ENCODE data around the gene SLITRK1.
A peak's percentile ranks its signal among the peaks of the same experiment; 100 is the strongest.

The SLITRK1 gene

GRCh38 chr13:83881917-83882605, at the start of gene SLITRK1:
Gene SLITRK1, minus strand, starts transcription at chr13:83882474. Its CDS starts 967 bp downstream, at chr13:83881507.
- H3K9me3 ChIP-seq (ENCODE audit: control insufficient read depth, insufficient read depth, low read depth, low read length) = no peaks in the 10 kb centered on the region
- H3K36me3 ChIP-seq (ENCODE audit: control insufficient read depth, insufficient read depth, low read length) = no peaks in the 10 kb centered on the region
- H3K9ac ChIP-seq (ENCODE audit: low read length) = no peak within 1 kb of the TSS
- H3K4me3 ChIP-seq (ENCODE audit: low read depth, low read length) = peak within 1 kb of the TSS; percentile 60
- no peak within 1 kb of the TSS for H3K27ac ChIP-seq (ENCODE audit: low read depth, low read length)
- peaks cover 81% of the 10 kb centered on the region for H3K27me3 ChIP-seq (ENCODE audit: control insufficient read depth, insufficient read depth, low read length)
- peaks cover 27% of the 10 kb centered on the region; the same call in 1 of the 2 replicates for H3K4me1 ChIP-seq (ENCODE audit: control insufficient read depth, insufficient read depth, low read length)

- Histone ChIP-seq H3K4me3 (ENCODE audit: low read depth, low read length) (no peak overlapping the region), H3K9ac (ENCODE audit: low read length) (no peak overlapping the region), H3K36me3 (ENCODE audit: control insufficient read depth, insufficient read depth, low read length) (no peaks in the 10 kb centered on the region), H3K9me3 (ENCODE audit: control insufficient read depth, insufficient read depth, low read depth, low read length) (no peaks in the 10 kb centered on the region), H3K27ac (ENCODE audit: low read depth, low read length) (no peak overlapping the region), H3K4me1 (ENCODE audit: control insufficient read depth, insufficient read depth, low read length) (no peaks in the 10 kb centered on the region), H3K27me3 (ENCODE audit: control insufficient read depth, insufficient read depth, low read length) (no peaks in the 10 kb centered on the region)
Observed at GRCh38 chr13:83929157-83929556, 46.9 kb upstream of the SLITRK1 start.

GRCh38 chr13:83919775-83920174, 37.5 kb upstream of the SLITRK1 start:
- no peak overlapping the region for H3K4me3 ChIP-seq (ENCODE audit: low read depth, low read length)
- no peaks in the 10 kb centered on the region for H3K9me3 ChIP-seq (ENCODE audit: control insufficient read depth, insufficient read depth, low read depth, low read length)
- no peaks in the 10 kb centered on the region for H3K27me3 ChIP-seq (ENCODE audit: control insufficient read depth, insufficient read depth, low read length)
- no peak overlapping the region for H3K9ac ChIP-seq (ENCODE audit: low read length)
- H3K4me1 ChIP-seq (ENCODE audit: control insufficient read depth, insufficient read depth, low read length) = no peaks in the 10 kb centered on the region
- H3K27ac ChIP-seq (ENCODE audit: low read depth, low read length) = no peak overlapping the region
- H3K36me3 ChIP-seq (ENCODE audit: control insufficient read depth, insufficient read depth, low read length) = no peaks in the 10 kb centered on the region

GRCh38 chr13:83914368-83914767, 32.1 kb upstream of the SLITRK1 start:
- Histone ChIP-seq H3K9ac (ENCODE audit: low read length) (no peak overlapping the region), H3K36me3 (ENCODE audit: control insufficient read depth, insufficient read depth, low read length) (no peaks in the 10 kb centered on the region), H3K27me3 (ENCODE audit: control insufficient read depth, insufficient read depth, low read length) (no peaks in the 10 kb centered on the region), H3K27ac (ENCODE audit: low read depth, low read length) (no peak overlapping the region), H3K9me3 (ENCODE audit: control insufficient read depth, insufficient read depth, low read depth, low read length) (no peaks in the 10 kb centered on the region), H3K4me3 (ENCODE audit: low read depth, low read length) (no peak overlapping the region), H3K4me1 (ENCODE audit: control insufficient read depth, insufficient read depth, low read length) (no peaks in the 10 kb centered on the region)

GRCh38 chr13:83907196-83907989, 25.1 kb upstream of the SLITRK1 start:
- Histone ChIP-seq H3K4me3 (ENCODE audit: low read depth, low read length) (no peak overlapping the region), H3K27ac (ENCODE audit: low read depth, low read length) (no peak overlapping the region), H3K9me3 (ENCODE audit: control insufficient read depth, insufficient read depth, low read depth, low read length) (no peaks in the 10 kb centered on the region), H3K9ac (ENCODE audit: low read length) (no peak overlapping the region), H3K27me3 (ENCODE audit: control insufficient read depth, insufficient read depth, low read length) (no peaks in the 10 kb centered on the region), H3K36me3 (ENCODE audit: control insufficient read depth, insufficient read depth, low read length) (no peaks in the 10 kb centered on the region), H3K4me1 (ENCODE audit: control insufficient read depth, insufficient read depth, low read length) (no peaks in the 10 kb centered on the region)

GRCh38 chr13:83906240-83906820, 24.1 kb upstream of the SLITRK1 start:
- Histone ChIP-seq H3K36me3 (ENCODE audit: control insufficient read depth, insufficient read depth, low read length) (no peaks in the 10 kb centered on the region), H3K9me3 (ENCODE audit: control insufficient read depth, insufficient read depth, low read depth, low read length) (no peaks in the 10 kb centered on the region), H3K27me3 (ENCODE audit: control insufficient read depth, insufficient read depth, low read length) (no peaks in the 10 kb centered on the region), H3K4me1 (ENCODE audit: control insufficient read depth, insufficient read depth, low read length) (no peaks in the 10 kb centered on the region), H3K4me3 (ENCODE audit: low read depth, low read length) (no peak overlapping the region), H3K27ac (ENCODE audit: low read depth, low read length) (no peak overlapping the region), H3K9ac (ENCODE audit: low read length) (no peak overlapping the region)

GRCh38 chr13:83905641-83906040, 23.4 kb upstream of the SLITRK1 start:
- H3K4me3 ChIP-seq (ENCODE audit: low read depth, low read length) = no peak overlapping the region
- H3K4me1 ChIP-seq (ENCODE audit: control insufficient read depth, insufficient read depth, low read length) = no peaks in the 10 kb centered on the region
- no peaks in the 10 kb centered on the region for H3K9me3 ChIP-seq (ENCODE audit: control insufficient read depth, insufficient read depth, low read depth, low read length)
- no peaks in the 10 kb centered on the region for H3K36me3 ChIP-seq (ENCODE audit: control insufficient read depth, insufficient read depth, low read length)
- H3K27me3 ChIP-seq (ENCODE audit: control insufficient read depth, insufficient read depth, low read length) = no peaks in the 10 kb centered on the region
- H3K27ac ChIP-seq (ENCODE audit: low read depth, low read length) = no peak overlapping the region
- no peak overlapping the region for H3K9ac ChIP-seq (ENCODE audit: low read length)

- H3K4me3 ChIP-seq (ENCODE audit: low read depth, low read length) = no peak overlapping the region
- no peak overlapping the region for H3K27ac ChIP-seq (ENCODE audit: low read depth, low read length)
- no peaks in the 10 kb centered on the region for H3K36me3 ChIP-seq (ENCODE audit: control insufficient read depth, insufficient read depth, low read length)
- H3K27me3 ChIP-seq (ENCODE audit: control insufficient read depth, insufficient read depth, low read length) = no peaks in the 10 kb centered on the region
- H3K9me3 ChIP-seq (ENCODE audit: control insufficient read depth, insufficient read depth, low read depth, low read length) = peaks cover 7% of the 10 kb centered on the region
- H3K9ac ChIP-seq (ENCODE audit: low read length) = no peak overlapping the region
- H3K4me1 ChIP-seq (ENCODE audit: control insufficient read depth, insufficient read depth, low read length) = no peaks in the 10 kb centered on the region; the same call in 1 of the 2 replicates
Observed at GRCh38 chr13:83895994-83896580, 13.8 kb upstream of the SLITRK1 start.

- no peaks in the 10 kb centered on the region; the same call in 1 of the 2 replicates for H3K4me1 ChIP-seq (ENCODE audit: control insufficient read depth, insufficient read depth, low read length)
- no peak overlapping the region for H3K27ac ChIP-seq (ENCODE audit: low read depth, low read length)
- no peak overlapping the region for H3K4me3 ChIP-seq (ENCODE audit: low read depth, low read length)
- H3K27me3 ChIP-seq (ENCODE audit: control insufficient read depth, insufficient read depth, low read length) = no peaks in the 10 kb centered on the region
- no peaks in the 10 kb centered on the region for H3K9me3 ChIP-seq (ENCODE audit: control insufficient read depth, insufficient read depth, low read depth, low read length)
- no peak overlapping the region for H3K9ac ChIP-seq (ENCODE audit: low read length)
- no peaks in the 10 kb centered on the region for H3K36me3 ChIP-seq (ENCODE audit: control insufficient read depth, insufficient read depth, low read length)
Observed at GRCh38 chr13:83890358-83890757, 8.1 kb upstream of the SLITRK1 start.

- peaks cover 19% of the 10 kb centered on the region; the same call in 1 of the 2 replicates for H3K4me1 ChIP-seq (ENCODE audit: control insufficient read depth, insufficient read depth, low read length)
- H3K27ac ChIP-seq (ENCODE audit: low read depth, low read length) = no peak overlapping the region
- H3K4me3 ChIP-seq (ENCODE audit: low read depth, low read length) = no peak overlapping the region
- no peak overlapping the region for H3K9ac ChIP-seq (ENCODE audit: low read length)
- peaks cover 61% of the 10 kb centered on the region for H3K27me3 ChIP-seq (ENCODE audit: control insufficient read depth, insufficient read depth, low read length)
- H3K9me3 ChIP-seq (ENCODE audit: control insufficient read depth, insufficient read depth, low read depth, low read length) = no peaks in the 10 kb centered on the region
- H3K36me3 ChIP-seq (ENCODE audit: control insufficient read depth, insufficient read depth, low read length) = no peaks in the 10 kb centered on the region
Observed at GRCh38 chr13:83884141-83884540, 1.9 kb upstream of the SLITRK1 start.
